ENCODE results near the gene PIM2. TPM values are rescaled to one million over a fixed set of nuclear protein-coding genes. Genes with fewer than 3 reads are reported as not detected.

Gene PIM2
- total and polyA plus RNA-seq, 9 of the 15 experiments (the other 6 are each of a cell fraction or from before 2014, with no cell fraction given), result 67.6 to 191 (median 108) TPM

GRCh38 chrX:48957477-48957826, 38.6 kb upstream of the PIM2 start, which contains the start of gene OTUD5 (continued):
- TF ChIP-seq ZNF699 (CRISPR knock-in tag; IDR thresholded peaks at IDR 0.05; ENCODE audit: insufficient replicate concordance) (no peak), PTBP1 (IDR thresholded peaks at IDR 0.05; ENCODE audit: low read depth, low read length) (no peak), PHF20 (IDR thresholded peaks at IDR 0.05; ENCODE audit: partially characterized antibody) (no peak), CTBP1 (IDR thresholded peaks at IDR 0.05; ENCODE audit: borderline replicate concordance) (peak; percentile 11; the same call in 1 of the 2 replicates), DPF2 (IDR thresholded peaks at IDR 0.05) (no peak), BRD4 (IDR thresholded peaks at IDR 0.05) (0 out of 2 replicates have a peak, but pooled peaks have one; percentile 40), ETV5 (CRISPR knock-in tag; IDR thresholded peaks at IDR 0.05; ENCODE audit: low read depth) (no peak), ZNF717 (CRISPR knock-in tag; IDR thresholded peaks at IDR 0.05) (no peak), IRF1 (CRISPR knock-in tag; IDR thresholded peaks at IDR 0.05; ENCODE audit: borderline replicate concordance) (no peak), PCBP1 (IDR thresholded peaks at IDR 0.05; ENCODE audit: low read depth, low read length, poor library complexity, severe bottlenecking) (peak; percentile 6), NRF1 (conservative IDR thresholded peaks at IDR 0.05 in 1 of 2, IDR thresholded peaks at IDR 0.05 in 1 of 2) (no peak), ELF4 (CRISPR knock-in tag; IDR thresholded peaks at IDR 0.05) (no peak), ELF1 (tag; IDR thresholded peaks at IDR 0.05) (no peak), AFF1 (IDR thresholded peaks at IDR 0.05; ENCODE audit: low read depth in 1 of 2, partially characterized antibody in 2 of 2) (peak in 1 of 2 experiments; percentile 54), ZNF217 (CRISPR knock-in tag; IDR thresholded peaks at IDR 0.05) (no peak), CBFB (CRISPR knock-in tag; IDR thresholded peaks at IDR 0.05) (no peak), MLX (CRISPR knock-in tag; conservative IDR thresholded peaks at IDR 0.05) (no peak), ZNF212 (CRISPR knock-in tag; IDR thresholded peaks at IDR 0.05) (no peak), ZNF592 (IDR thresholded peaks at IDR 0.05) (peak; percentile 76; the same call in 1 of the 2 replicates), POLR2G (IDR thresholded peaks at IDR 0.05; ENCODE audit: low read depth, low read length) (peak; percentile 85)

Data from K562 (cell line).